Stimulated activated naive CD8-positive, alpha-beta T cell treated with anti-CD3 and anti-CD28 coated beads, Interleukin-15, amount 100 ng/mL, for 72 hours (primary cell): ENCODE measurements around the gene GRIA4.

Source experiments
- ATAC-seq: fragments of 150-1000 bp; cut with Tn5 transposase; 2 replicates; pipeline ENCODE4 v1.10.0; 2021; ENCODE audit warnings: mild to moderate bottlenecking, moderate library complexity
- DNase-seq, 2 donors: peaks; one replicate each; pipeline ENCODE4 v3.0.0; 2021 to 2022
- H3K27ac Mint-ChIP-seq, 2 donors: one replicate each; pipeline ENCODE4 v1.8.0; 2022; ENCODE audit warnings: mild to moderate bottlenecking in 2 of 2, mixed read lengths in 2 of 2, moderate library complexity in 2 of 2
- H3K27me3 Mint-ChIP-seq: one replicate; pipeline ENCODE4 v1.8.0; 2022; ENCODE audit warnings: mixed read lengths
- H3K4me1 Mint-ChIP-seq: one replicate; pipeline ENCODE4 v1.8.0; 2022; ENCODE audit warnings: mild to moderate bottlenecking, mixed read lengths
- H3K4me3 Mint-ChIP-seq, 2 donors: one replicate each; pipeline ENCODE4 v1.8.0; 2022; ENCODE audit warnings: mild to moderate bottlenecking in 2 of 2, mixed read lengths in 2 of 2, moderate library complexity in 1 of 2
- H3K9me3 Mint-ChIP-seq, 2 donors: one replicate each; pipeline ENCODE4 v1.8.0; 2022; ENCODE audit warnings: mixed read lengths in 2 of 2

The GRIA4 gene

DNA sequence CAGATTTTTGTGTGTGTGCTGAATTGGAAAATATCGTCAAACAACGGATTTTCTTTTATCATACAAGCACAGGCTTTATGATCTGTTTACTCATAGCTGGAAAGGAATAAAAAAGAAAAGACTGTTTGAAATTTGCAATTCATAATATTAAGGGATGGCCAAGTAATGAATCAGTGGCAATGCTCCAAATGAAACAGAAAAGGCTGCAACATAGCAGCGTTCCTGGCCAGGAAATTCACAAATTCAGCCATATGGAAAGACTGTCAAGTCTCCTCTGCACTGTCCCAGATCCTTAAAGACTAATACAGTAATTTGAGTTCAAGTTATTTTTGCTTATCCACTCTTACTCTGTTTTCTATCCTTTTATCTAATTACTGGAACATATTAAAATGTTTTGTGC lies 313.9 kb downstream of the GRIA4 start:
- Mint-ChIP-seq H3K4me3 (no peak overlapping the region), H3K4me1 (no peaks in the 10 kb centered on the region), H3K27me3 (no peaks in the 10 kb centered on the region), H3K9me3 (no peaks in the 10 kb centered on the region), H3K27ac (no peak overlapping the region)
- DNase-seq (no peak), ATAC-seq (no peak)

DNA sequence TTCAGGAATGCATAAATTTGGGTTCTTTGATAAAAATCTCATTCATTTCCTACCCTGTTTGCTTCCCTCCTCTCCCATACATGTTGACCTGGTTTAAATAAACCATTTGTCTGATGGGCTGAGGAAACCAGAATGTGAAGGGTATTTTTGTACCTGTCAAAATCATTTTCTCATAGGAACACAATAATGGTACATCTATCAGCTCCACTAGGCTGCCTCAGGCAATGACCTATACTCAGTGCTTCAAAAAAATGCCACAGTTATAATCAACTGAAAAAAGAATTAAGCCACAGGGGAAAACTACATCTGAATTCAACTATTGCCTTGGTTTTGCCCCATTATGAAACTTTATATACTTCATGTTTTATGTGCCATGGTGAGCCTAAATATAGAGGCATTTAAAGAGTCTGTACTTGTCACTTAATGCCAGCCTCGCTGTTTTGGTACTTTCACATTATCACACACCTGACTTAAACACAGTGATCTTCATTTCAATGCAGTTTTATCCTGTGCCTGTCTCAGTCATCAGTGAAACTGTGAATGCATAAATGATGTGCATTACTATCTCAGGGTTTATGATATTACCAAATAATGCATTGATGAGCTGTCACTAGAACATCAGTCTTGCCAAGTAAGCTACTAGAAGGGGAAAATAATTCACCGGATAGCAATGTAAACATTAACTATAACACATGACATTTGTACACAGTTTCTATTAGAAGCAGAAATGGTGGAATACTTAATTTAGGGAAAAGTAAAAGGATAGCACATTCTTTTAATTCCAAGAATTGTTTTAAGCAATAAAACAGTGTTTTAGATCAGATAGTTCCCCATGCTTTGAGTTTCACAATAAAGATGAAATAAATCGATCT lies 319.4 kb downstream of the GRIA4 start:
- no peak overlapping the region for H3K27ac Mint-ChIP-seq
- H3K9me3 Mint-ChIP-seq, result no peaks in the 10 kb centered on the region
- H3K4me1 Mint-ChIP-seq, result no peaks in the 10 kb centered on the region
- ATAC-seq (no peak), DNase-seq (no peak)
- H3K27me3 Mint-ChIP-seq, result no peaks in the 10 kb centered on the region
- no peak overlapping the region for H3K4me3 Mint-ChIP-seq

DNA sequence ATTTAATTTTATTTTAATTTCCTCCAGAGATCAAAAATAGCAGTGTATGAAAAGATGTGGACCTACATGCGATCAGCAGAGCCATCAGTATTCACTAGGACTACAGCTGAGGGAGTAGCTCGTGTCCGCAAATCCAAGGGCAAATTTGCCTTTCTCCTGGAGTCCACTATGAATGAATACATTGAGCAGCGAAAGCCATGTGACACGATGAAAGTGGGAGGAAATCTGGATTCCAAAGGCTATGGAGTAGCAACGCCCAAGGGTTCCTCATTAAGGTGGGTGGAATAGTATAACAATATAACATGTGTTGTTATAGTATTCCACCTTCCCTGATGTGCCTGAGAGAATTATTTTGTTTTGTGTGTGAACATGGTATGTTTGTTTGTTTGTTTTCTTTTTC lies 323.8 kb downstream of the GRIA4 start:
- no peaks in the 10 kb centered on the region for H3K4me1 Mint-ChIP-seq

DNA sequence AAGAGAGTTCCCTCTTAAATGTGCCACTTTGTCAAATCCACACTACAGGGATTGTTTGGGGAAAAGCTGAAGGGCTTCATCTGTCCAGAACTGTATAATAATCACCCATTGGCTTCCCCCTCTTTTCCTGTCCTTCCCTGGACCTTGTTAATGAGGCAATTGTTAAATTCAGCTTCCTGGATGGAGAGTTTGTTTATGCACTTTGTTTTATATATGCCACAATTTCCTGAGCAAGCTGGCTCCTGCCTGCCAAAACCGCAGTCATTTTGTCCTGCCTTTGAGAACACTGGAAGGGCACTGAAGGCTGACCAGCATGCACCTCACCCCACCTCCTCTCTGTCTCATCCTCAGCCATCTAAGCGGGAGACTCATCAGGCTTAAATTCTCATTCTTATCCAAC lies 325.9 kb downstream of the GRIA4 start:
- Mint-ChIP-seq H3K9me3 (no peaks in the 10 kb centered on the region), H3K4me3 (no peak overlapping the region), H3K4me1 (no peaks in the 10 kb centered on the region), H3K27ac (no peak overlapping the region), H3K27me3 (peaks cover 7% of the 10 kb centered on the region)
- no peak for DNase-seq
- no peak for ATAC-seq

More for the DNA sequence above, 323.8 kb downstream of the GRIA4 start:
- no peak overlapping the region for H3K27ac Mint-ChIP-seq
- no peaks in the 10 kb centered on the region for H3K9me3 Mint-ChIP-seq
- H3K27me3 Mint-ChIP-seq, result no peaks in the 10 kb centered on the region
- ATAC-seq (no peak), DNase-seq (no peak)
- H3K4me3 Mint-ChIP-seq, result no peak overlapping the region

DNA sequence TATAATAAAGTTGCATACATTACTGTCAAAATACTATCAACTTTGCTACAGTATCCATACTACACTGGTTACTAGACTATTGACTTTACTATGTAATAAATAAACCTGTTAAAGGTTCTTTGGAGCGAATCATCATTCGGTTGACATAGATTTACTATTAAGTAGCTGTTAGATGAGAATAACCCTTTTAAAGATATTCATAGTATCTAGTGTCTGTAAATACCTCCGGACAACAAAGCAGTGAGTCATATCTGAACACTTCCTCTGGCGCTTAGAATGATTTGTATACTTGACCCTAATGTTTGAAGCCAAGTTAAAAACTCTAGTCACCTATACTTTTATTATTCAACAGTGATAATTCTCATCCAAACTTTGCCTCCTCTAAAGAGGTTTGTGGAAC lies 327.5 kb downstream of the GRIA4 start:
- Mint-ChIP-seq H3K27me3 (peaks cover 7% of the 10 kb centered on the region), H3K27ac (no peak overlapping the region)

DNA sequence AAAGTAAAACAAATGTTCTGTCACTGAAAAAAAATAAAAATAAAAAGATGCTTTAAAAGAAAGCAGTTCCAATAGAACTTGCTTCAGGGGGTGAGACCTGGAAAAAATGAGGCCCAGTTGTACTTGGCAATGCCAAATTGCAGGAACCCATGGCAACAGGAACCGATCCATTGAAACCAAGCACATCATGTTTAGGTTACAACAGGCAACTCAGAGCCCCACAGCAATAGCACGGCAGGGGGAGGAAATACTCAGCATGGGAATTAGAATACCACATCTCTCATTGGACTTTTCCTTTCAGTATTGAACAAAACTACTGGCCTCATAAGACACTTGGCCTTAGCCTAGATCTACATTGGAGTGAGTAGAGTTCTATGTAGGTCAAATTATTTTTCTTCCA lies 327.9 kb downstream of the GRIA4 start:
- ATAC-seq (no peak), DNase-seq (no peak)
- Mint-ChIP-seq H3K4me3 (no peak overlapping the region), H3K9me3 (no peaks in the 10 kb centered on the region), H3K4me1 (no peaks in the 10 kb centered on the region), H3K27me3 (peaks cover 7% of the 10 kb centered on the region), H3K27ac (no peak overlapping the region)

More for the DNA sequence above, 327.5 kb downstream of the GRIA4 start:
- ATAC-seq (no peak), DNase-seq (no peak)
- Mint-ChIP-seq H3K4me1 (no peaks in the 10 kb centered on the region), H3K4me3 (no peak overlapping the region), H3K9me3 (no peaks in the 10 kb centered on the region)

DNA sequence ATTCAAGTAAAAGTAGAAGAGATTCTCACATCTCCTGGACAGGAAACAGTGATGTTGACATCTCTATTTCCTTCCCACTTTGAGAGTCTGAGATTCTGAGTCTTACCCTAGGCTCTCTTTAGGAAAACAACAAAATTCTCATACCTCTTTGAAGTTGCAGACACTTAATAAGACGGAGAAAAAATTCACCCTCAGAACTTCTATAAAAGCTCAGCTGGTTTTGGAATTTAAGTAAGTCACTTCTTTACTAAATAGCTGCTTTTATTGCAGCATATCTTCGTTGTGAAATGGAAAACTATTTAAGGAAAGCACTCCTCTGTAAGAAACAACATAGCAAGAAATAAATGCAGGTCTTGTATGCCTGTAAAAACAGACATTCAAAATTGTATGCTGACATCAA lies 333.0 kb downstream of the GRIA4 start:
- Mint-ChIP-seq H3K27ac (no peak overlapping the region), H3K4me3 (no peak overlapping the region), H3K9me3 (no peaks in the 10 kb centered on the region), H3K27me3 (peaks cover 7% of the 10 kb centered on the region), H3K4me1 (no peaks in the 10 kb centered on the region)
- DNase-seq (no peak), ATAC-seq (no peak)

DNA sequence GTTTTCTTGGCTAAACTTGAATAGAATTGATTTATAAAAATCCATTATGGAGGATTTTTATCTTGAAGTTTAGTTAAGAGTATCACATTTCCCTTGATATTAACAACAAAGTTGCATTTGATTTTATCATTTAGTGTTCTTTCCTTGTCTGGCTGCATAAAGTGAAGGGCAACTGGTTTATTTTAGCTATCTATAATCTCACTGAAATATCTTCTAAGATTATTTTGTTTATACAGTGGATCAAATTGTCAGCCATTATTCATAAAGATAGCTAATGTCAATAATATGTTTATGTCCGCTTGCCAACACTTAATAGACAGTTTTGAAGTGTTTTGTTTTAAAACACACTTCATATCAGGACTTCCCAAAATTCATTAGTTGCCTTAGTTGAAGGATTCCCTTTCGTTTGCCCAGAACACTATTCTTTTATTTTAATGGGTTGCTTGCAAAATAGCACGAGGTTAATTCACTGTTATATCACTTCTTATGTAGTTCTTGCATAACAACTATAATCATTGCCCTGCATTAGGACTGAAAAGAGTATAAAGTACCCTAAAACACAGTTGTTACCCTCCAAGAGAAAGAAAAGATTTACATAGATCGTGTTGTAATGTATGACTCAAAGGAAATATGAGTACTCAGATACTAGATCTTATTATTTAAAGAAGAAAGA lies 339.2 kb downstream of the GRIA4 start:
- H3K4me3 Mint-ChIP-seq, result no peak overlapping the region
- H3K27ac Mint-ChIP-seq, result no peak overlapping the region
- H3K9me3 Mint-ChIP-seq, result no peaks in the 10 kb centered on the region
- no peaks in the 10 kb centered on the region for H3K27me3 Mint-ChIP-seq
- H3K4me1 Mint-ChIP-seq, result no peaks in the 10 kb centered on the region
- ATAC-seq, result no peak
- no peak for DNase-seq

DNA sequence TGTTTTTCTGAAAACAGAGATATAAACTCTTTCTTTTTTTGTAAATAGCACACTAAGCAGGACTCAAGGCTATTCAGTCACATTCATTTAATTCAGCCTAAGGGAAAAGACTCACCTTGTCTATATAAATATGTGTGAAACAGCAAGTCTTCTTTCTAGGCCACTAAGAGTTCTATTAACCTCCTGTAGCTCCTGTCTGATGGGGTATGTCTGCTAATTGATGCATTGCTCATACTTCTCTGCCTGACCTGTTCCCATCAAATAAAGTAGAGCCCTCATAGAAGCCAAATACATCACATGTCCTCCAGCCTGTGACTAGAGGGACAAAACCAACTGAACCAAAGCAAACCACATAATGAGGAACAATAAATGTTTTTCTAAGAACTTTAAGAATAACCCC lies 344.0 kb downstream of the GRIA4 start:
- Mint-ChIP-seq H3K27me3 (no peaks in the 10 kb centered on the region), H3K27ac (no peak overlapping the region), H3K4me1 (no peaks in the 10 kb centered on the region), H3K4me3 (no peak overlapping the region), H3K9me3 (peaks cover 1 to 12% of the 10 kb centered on the region in 2 donors)
- no peak for ATAC-seq
- no peak for DNase-seq

DNA sequence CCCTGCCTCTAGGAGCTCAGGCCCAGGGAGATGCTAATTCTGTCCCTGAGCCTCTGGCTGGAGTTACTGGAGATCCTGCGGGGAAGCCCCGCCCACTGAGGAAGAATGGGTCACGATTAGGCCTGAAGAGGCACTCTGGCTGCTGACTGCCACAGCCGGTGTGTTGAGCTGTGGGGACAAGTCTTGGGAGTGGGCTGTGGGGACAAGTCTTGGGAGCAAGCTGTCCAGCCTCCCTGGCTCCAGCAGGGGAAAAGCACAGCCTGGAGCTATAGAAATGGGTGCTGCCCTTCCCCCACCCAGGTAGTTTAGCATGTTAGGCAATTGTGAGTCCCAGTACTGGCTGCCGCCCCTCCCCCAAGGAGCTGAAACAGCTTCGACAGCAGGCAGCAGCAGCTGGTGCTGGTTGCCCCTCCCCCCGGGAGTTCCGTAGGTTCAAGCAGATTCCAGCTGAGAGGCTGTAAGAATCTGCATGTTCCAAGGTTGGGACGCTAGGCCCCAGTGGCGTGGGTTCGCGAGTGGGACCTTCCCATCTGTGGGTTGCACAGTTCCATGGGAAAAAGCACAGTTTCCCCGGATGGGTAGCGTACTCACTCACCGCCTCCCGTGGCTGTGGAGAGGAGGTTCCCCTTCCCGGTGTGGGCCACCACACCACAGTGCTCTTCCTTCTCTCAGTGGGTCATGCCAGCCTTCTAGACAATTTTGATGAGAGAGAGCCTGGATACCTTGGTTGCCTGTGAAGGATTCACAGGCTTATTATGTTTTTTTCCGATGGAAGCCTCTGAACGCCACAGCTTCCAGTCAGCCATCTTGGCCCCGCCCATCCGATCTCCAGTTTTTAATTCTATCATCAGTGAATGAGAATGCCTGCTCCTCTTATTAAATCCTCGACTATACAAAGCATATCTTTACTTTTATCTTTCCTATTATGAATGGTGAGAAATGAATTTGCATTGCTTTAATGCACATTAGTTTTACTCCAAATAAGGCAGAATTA lies 350.7 kb downstream of the GRIA4 start:
- no peaks in the 10 kb centered on the region for H3K27me3 Mint-ChIP-seq
- ATAC-seq (no peak), DNase-seq (no peak)
- H3K4me3 Mint-ChIP-seq, result no peak overlapping the region
- no peak overlapping the region for H3K27ac Mint-ChIP-seq
- no peaks in the 10 kb centered on the region for H3K4me1 Mint-ChIP-seq
- H3K9me3 Mint-ChIP-seq, result peaks cover 5 to 22% of the 10 kb centered on the region in 2 donors

DNA sequence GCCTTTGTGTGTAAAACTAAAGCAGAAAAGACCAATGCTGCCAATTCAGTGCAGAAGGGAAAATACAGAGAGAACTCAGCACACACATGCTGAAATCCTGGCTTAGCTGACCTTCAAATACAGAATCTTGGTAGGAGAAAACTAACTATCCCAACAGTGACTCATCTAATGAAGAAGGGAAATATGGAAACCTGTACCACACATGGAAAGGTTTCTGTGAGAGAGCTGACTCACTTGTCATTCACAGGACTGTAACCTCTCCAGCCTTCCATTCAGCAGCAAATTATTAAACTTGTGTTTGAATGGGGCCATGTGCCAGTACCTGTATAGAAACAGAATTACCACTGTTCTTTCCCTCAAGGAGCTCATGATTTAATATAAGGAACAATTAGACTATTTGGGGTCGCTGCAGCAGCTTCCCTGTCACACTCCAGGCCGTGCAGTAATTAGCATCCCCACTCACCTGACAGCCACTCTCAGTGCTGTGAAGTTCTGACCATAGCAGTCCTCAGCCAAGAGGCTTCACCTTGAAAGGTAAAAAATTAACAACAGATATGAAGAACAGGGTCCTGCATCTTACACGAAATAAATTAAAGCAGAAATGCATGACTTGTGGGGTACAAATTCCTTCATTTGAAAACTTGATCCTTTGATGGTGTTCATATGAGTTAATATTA lies 358.3 kb downstream of the GRIA4 start:
- ATAC-seq, result no peak
- DNase-seq, result no peak

DNA sequence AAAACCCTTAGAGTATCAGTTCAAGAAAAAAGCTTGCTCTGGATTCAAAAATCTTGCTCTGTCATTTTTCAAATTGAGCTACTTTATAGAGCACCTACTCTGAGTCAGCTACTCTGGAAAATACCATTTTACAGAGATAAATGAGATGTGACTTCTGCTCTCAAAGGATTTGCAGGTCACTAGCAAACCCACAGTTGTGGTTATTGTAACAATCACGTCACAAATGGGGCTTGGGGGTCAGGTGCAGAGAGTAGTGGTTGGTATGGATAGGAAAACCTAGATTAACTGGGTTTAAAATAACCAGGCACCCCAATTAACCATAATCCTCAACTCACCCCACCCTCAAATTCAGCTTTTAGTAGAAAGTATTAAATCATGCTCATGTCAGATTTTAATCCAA lies 359.9 kb downstream of the GRIA4 start:
- no peak for DNase-seq
- Mint-ChIP-seq H3K4me1 (no peaks in the 10 kb centered on the region), H3K27ac (no peak overlapping the region), H3K9me3 (no peaks in the 10 kb centered on the region), H3K4me3 (no peak overlapping the region), H3K27me3 (no peaks in the 10 kb centered on the region)
- ATAC-seq, result no peak

More for the DNA sequence above, 358.3 kb downstream of the GRIA4 start:
- no peaks in the 10 kb centered on the region for H3K27me3 Mint-ChIP-seq
- H3K9me3 Mint-ChIP-seq, result no peaks in the 10 kb centered on the region
- no peak overlapping the region for H3K27ac Mint-ChIP-seq
- H3K4me3 Mint-ChIP-seq, result no peak overlapping the region
- H3K4me1 Mint-ChIP-seq, result no peaks in the 10 kb centered on the region

DNA sequence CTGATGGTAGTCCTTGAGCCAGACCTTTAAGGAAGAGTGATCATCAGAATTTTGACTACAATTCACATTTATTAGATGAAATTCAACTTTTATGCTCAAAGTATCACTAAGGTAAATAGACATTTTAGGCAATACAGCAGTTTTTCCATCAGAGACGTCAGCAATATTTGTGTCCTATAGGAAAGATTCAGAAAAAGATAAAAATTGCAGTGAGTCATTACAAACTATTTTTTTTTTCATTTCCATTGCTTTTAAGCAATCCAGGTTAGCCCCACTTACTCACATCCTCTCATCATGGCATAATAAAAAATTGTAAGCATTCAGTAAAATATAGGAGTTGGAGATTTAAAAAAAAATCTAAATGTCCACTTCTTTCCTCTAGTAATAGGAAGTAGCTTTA lies 365.3 kb downstream of the GRIA4 start:
- Mint-ChIP-seq H3K4me1 (no peaks in the 10 kb centered on the region), H3K27ac (no peak overlapping the region), H3K4me3 (no peak overlapping the region), H3K27me3 (no peaks in the 10 kb centered on the region), H3K9me3 (no peaks in the 10 kb centered on the region)
- DNase-seq, result no peak
- ATAC-seq, result no peak

DNA sequence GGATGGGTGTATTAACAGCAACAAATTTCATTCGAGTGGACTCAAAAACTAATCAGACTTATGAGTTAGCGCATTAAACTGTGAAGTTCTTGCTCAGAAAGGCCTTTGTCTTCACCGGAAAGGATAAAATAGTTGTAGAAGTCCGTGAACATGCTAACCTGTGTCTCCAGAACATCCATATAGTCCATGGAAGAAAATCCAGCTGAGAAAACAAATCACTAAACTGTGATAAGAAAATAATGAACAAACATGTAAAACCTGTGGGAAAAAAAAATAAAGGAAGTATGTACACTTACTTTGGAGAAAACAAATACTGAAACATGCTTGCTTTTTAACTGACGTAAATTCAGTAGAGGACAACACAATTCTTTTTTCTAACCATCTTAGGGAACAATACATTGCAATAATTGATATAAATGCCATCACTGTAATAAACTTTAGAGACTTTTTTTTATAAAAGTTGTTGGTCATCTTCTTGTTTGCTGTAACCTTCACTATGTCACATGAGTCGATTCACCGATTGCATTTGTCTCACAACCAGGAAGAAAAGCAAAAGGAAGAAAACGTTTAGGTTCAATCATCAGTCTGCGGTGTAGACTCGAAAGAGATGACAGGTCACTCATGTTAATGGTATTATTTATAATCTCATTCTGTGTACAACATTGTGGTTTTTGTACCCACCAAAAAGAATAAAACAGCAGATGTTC lies 370.3 kb downstream of the GRIA4 start:
- ATAC-seq (no peak), DNase-seq (no peak)
- peaks cover 0 to 5% of the 10 kb centered on the region in 2 donors for H3K9me3 Mint-ChIP-seq
- H3K4me1 Mint-ChIP-seq, result no peaks in the 10 kb centered on the region
- H3K27me3 Mint-ChIP-seq, result no peaks in the 10 kb centered on the region
- no peak overlapping the region for H3K4me3 Mint-ChIP-seq
- no peak overlapping the region for H3K27ac Mint-ChIP-seq

DNA sequence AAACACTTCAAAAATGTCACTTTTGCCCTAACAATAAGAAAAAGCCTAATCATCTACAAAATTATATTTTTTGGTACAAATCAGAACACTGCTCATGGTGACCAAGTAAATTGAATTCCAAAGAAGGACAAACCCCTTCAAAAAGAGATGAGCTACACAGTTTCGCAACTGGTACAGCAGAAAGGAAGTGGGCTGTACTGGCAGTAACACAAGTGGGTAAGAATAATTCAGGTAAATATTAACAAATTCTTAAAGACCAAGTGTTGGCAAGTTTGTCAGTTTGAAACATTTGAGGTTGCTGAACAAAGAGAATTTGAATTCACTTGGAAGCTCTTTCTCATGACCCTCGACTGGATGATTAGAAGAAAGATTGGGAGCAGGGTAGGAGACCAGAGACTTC lies 376.7 kb downstream of the GRIA4 start:
- no peak for ATAC-seq
- Mint-ChIP-seq H3K4me3 (no peak overlapping the region), H3K27ac (no peak overlapping the region), H3K4me1 (no peaks in the 10 kb centered on the region), H3K27me3 (no peaks in the 10 kb centered on the region), H3K9me3 (peaks cover 0 to 2% of the 10 kb centered on the region in 2 donors)
- DNase-seq, result no peak
